Measurements from ENCODE around the gene MRRF.

Gene MRRF

DNA sequence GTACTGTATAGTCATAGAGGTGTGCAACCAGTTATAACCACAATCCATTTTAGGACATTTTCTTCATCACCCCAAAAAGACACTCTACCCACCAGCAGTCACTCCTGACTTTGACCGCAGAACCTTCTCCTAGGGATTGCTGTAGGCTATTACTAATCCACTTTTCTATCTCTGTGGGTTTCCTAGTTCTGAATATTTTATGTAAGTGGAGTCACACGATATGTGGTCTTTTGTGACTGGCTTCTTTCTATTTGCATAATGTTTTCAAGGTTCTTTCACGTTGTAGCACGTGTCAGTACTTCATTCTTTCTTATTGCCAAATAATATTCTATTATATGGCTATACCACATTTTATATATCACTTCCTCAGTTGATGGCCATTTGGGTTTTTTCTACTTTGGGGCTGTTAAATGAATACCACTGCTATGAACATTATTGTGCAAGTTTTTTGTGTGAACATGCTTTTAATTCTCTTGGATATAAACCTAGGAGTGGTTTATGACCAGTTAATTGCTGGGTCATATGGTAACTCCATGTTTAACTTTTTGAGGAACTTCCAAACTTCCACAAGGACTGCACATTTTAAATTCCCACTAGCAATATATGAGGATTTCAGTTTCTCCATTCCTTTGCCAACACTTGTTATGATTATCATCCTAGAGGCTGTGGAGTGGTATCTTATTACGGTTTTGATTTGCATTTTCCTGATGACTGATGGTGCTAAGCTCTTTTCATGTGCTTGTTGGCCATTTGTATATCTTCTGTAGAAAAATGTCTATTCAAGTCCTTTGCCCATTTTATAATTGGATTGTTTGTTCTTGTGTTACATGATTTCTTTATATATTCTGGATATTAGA is 37.8 kb downstream of the MRRF start:
- TF ChIP-seq, protein P1, sequence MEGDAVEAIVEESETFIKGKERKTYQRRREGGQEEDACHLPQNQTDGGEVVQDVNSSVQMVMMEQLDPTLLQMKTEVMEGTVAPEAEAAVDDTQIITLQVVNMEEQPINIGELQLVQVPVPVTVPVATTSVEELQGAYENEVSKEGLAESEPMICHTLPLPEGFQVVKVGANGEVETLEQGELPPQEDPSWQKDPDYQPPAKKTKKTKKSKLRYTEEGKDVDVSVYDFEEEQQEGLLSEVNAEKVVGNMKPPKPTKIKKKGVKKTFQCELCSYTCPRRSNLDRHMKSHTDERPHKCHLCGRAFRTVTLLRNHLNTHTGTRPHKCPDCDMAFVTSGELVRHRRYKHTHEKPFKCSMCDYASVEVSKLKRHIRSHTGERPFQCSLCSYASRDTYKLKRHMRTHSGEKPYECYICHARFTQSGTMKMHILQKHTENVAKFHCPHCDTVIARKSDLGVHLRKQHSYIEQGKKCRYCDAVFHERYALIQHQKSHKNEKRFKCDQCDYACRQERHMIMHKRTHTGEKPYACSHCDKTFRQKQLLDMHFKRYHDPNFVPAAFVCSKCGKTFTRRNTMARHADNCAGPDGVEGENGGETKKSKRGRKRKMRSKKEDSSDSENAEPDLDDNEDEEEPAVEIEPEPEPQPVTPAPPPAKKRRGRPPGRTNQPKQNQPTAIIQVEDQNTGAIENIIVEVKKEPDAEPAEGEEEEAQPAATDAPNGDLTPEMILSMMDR (IDR thresholded peaks at IDR 0.05; ENCODE audit: low read depth, low read length), result no peak
- no peak for DNase-seq (ENCODE audit: extremely low read depth, low read depth)

DNA sequence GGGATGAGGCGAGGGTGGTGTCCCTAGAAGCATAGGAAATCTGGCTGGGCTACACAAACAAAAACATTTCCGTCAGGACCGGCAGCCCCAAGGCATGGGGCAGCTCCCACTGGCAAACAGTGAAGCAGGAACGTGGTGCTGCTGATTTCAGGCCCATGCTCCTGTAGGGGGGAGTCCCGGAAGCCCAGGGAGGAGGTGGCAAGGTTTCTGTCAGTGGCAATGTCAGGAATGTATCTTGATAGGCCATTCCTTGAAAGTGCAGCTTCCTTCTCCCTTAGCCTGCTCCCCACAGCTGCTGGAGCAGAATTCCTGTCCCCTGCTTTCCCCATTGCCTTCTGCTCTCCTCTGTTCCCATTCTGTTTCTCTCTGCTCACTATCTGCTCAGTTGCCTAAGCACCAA is 42.4 kb downstream of the MRRF start:
- TF ChIP-seq, protein P1 (IDR thresholded peaks at IDR 0.05; ENCODE audit: low read depth, low read length), result no peak
- DNase-seq (ENCODE audit: extremely low read depth, low read depth), result no peak

DNA sequence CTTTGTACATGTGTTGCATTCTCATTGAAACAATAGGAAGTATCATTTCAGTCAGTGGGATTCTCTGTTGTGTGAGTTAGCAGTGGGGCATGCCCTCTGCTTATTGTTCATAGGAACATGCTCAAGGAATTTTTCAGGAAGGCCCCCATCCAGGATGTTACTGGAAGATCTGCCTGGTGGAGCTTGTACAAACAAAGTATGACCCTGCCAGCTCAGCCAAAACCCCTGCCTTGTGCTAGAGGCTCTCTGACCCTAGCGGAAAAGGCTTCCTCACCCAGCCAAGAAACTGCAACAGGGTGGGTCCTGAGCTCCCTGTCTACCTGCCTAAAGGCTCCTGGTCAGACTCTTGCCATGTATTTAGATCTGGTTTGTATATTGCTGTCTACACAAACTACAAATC is 43.2 kb downstream of the MRRF start:
- no peak for DNase-seq (ENCODE audit: extremely low read depth, low read depth)
- TF ChIP-seq, protein P1 (IDR thresholded peaks at IDR 0.05; ENCODE audit: low read depth, low read length), result no peak

- TF ChIP-seq, protein P1 (IDR thresholded peaks at IDR 0.05; ENCODE audit: low read depth, low read length), result no peak
- no peak for DNase-seq (ENCODE audit: extremely low read depth, low read depth)
These were observed 45.2 kb downstream of the MRRF start for GRCh38 chr9:122309861-122310260.

DNA sequence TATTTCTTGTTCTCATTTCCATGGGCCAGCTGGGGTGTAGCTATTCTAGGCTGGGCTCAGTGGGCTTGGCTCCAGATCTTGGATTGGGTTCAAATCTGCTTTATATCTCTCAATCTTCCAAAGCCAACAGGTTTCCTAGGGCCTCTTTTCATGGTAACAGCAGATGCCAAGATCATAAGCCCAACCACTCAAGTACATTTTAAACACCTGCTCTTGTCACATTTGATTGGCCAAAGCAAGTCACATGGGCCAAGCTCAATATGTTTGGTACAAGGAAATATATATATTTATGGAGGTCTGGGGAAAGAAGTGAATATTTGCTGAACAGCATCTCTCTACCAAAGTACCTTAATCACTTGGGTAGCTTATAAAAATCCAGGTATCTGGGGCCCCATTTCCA is 49.5 kb downstream of the MRRF start:
- no peak for DNase-seq (ENCODE audit: extremely low read depth, low read depth)
- TF ChIP-seq, protein P1 (IDR thresholded peaks at IDR 0.05; ENCODE audit: low read depth, low read length), result no peak

GRCh38 chr9:122315534-122315933 is 50.9 kb downstream of the MRRF start:
- TF ChIP-seq, protein P1 (IDR thresholded peaks at IDR 0.05; ENCODE audit: low read depth, low read length), result no peak
- DNase-seq (ENCODE audit: extremely low read depth, low read depth), result no peak

- no peak for DNase-seq (ENCODE audit: extremely low read depth, low read depth)
- TF ChIP-seq, protein P1 (IDR thresholded peaks at IDR 0.05; ENCODE audit: low read depth, low read length), result no peak
These were observed 53.6 kb downstream of the MRRF start for GRCh38 chr9:122318284-122318683.
